H9 (cell line): ENCODE results near the gene ARL4C. TPM values are rescaled to one million over a fixed set of nuclear protein-coding genes. Genes with fewer than 3 reads are reported as not detected.

Experiments used
- DNase-seq: peaks from one replicate; pipeline ENCODE4 v3.0.0-alpha.2; 2017
- H2AFZ ChIP-seq: one replicate; pipeline ENCODE4 v1.6.1; 2013; ENCODE audit warnings: mild to moderate bottlenecking, low read length, control low read depth, moderate library complexity
- H2AK5ac ChIP-seq: 2 replicates; pipeline ENCODE4 v1.6.1; 2013; ENCODE audit warnings: low read length, control low read depth, mixed read lengths; ENCODE audit not compliant: insufficient read length
- H2BK120ac ChIP-seq: one replicate; pipeline ENCODE4 v1.6.1; 2013; ENCODE audit warnings: low read depth, mild to moderate bottlenecking, low read length, control low read depth, inconsistent platforms; ENCODE audit not compliant: poor library complexity, severe bottlenecking
- H2BK12ac ChIP-seq: 2 replicates; pipeline ENCODE4 v1.6.1; 2013; ENCODE audit warnings: low read length, control low read depth, mixed read lengths, low read depth; ENCODE audit not compliant: insufficient read length
- H2BK15ac ChIP-seq: 2 replicates; pipeline ENCODE4 v1.6.1; 2013; ENCODE audit warnings: low read depth, low read length, control low read depth
- H2BK20ac ChIP-seq: one replicate; pipeline ENCODE4 v1.6.1; 2013; ENCODE audit warnings: low read depth, mild to moderate bottlenecking, low read length, control low read depth, inconsistent platforms; ENCODE audit not compliant: poor library complexity, severe bottlenecking
- H2BK5ac ChIP-seq: 2 replicates; pipeline ENCODE4 v1.6.1; 2013; ENCODE audit warnings: low read length, control low read depth, mixed read lengths; ENCODE audit not compliant: insufficient read length
- H3K14ac ChIP-seq: 2 replicates; pipeline ENCODE4 v1.6.1; 2013; ENCODE audit warnings: low read length, control low read depth; ENCODE audit not compliant: insufficient read depth
- H3K18ac ChIP-seq: 2 replicates; pipeline ENCODE4 v1.6.1; 2013; ENCODE audit warnings: low read depth, mild to moderate bottlenecking, mixed read lengths, low read length, control low read depth; ENCODE audit not compliant: insufficient read length
- H3K23ac ChIP-seq: 2 replicates; pipeline ENCODE4 v1.6.1; 2013; ENCODE audit warnings: low read length, control low read depth, mixed read lengths, low read depth; ENCODE audit not compliant: insufficient read length
- H3K23me2 ChIP-seq: 2 replicates; pipeline ENCODE4 v1.6.1; 2013; ENCODE audit warnings: low read depth, mild to moderate bottlenecking, mixed read lengths, low read length, control low read depth; ENCODE audit not compliant: insufficient read length, poor library complexity, severe bottlenecking
- H3K27ac ChIP-seq: 2 replicates; pipeline ENCODE4 v1.5.1; 2013; ENCODE audit warnings: low read length, control low read depth, mixed read lengths, low read depth; ENCODE audit not compliant: insufficient read length
- H3K27me3 ChIP-seq: 2 replicates; pipeline ENCODE4 v1.6.1; 2013; ENCODE audit warnings: low read length, control low read depth, inconsistent platforms; ENCODE audit not compliant: insufficient read depth
- H3K4ac ChIP-seq: 2 replicates; pipeline ENCODE4 v1.6.1; 2013; ENCODE audit warnings: low read depth, mild to moderate bottlenecking, control low read depth, inconsistent platforms, low read length, moderate library complexity
- H3K4me1 ChIP-seq: 2 replicates; pipeline ENCODE4 v1.6.1; 2013; ENCODE audit warnings: low read length, control low read depth, inconsistent platforms; ENCODE audit not compliant: insufficient read depth
- H3K4me2 ChIP-seq: 2 replicates; pipeline ENCODE4 v1.6.1; 2013; ENCODE audit warnings: low read length, control low read depth, mixed read lengths; ENCODE audit not compliant: insufficient read length, insufficient read depth
- H3K56ac ChIP-seq: 2 replicates; pipeline ENCODE4 v1.6.1; 2013; ENCODE audit warnings: low read depth, mild to moderate bottlenecking, mixed read lengths, low read length, control low read depth; ENCODE audit not compliant: insufficient read length
- H3K79me1 ChIP-seq: 2 replicates; pipeline ENCODE4 v1.6.1; 2013; ENCODE audit warnings: low read depth, mild to moderate bottlenecking, moderate library complexity, low read length, control low read depth, inconsistent platforms; ENCODE audit not compliant: insufficient read depth, poor library complexity, severe bottlenecking
- H3K79me2 ChIP-seq: 2 replicates; pipeline ENCODE4 v1.6.1; 2013; ENCODE audit warnings: low read length, control low read depth, inconsistent platforms; ENCODE audit not compliant: insufficient read depth
- H3K9ac ChIP-seq: 2 replicates; pipeline ENCODE4 v1.6.1; 2013; ENCODE audit warnings: low read length, control low read depth, mixed read lengths; ENCODE audit not compliant: insufficient read length; ENCODE audit errors: extremely low read depth
- H3K9me3 ChIP-seq: one replicate; pipeline ENCODE4 v1.6.1; 2013; ENCODE audit warnings: low read depth, low read length, inconsistent platforms; ENCODE audit not compliant: control insufficient read depth
- H3T11ph ChIP-seq: one replicate; pipeline ENCODE4 v1.6.1; 2013; ENCODE audit warnings: mild to moderate bottlenecking, low read length, control low read depth, inconsistent platforms
- H4K20me1 ChIP-seq: one replicate; pipeline ENCODE4 v1.6.1; 2013; ENCODE audit not compliant: control insufficient read depth, insufficient read length, insufficient read depth
- H4K5ac ChIP-seq: 2 replicates; pipeline ENCODE4 v1.6.1; 2013; ENCODE audit warnings: low read depth, mild to moderate bottlenecking, mixed read lengths, low read length, control low read depth; ENCODE audit not compliant: insufficient read length
- H4K8ac ChIP-seq: replicated peaks from 2 replicates; pipeline ENCODE4 v1.6.1; 2013; ENCODE audit warnings: low read length, control low read depth, mixed read lengths, low read depth; ENCODE audit not compliant: insufficient read length
- H4K91ac ChIP-seq: 2 replicates; pipeline ENCODE4 v1.6.1; 2013; ENCODE audit warnings: low read depth, mild to moderate bottlenecking, moderate library complexity, mixed read lengths, low read length, control low read depth; ENCODE audit not compliant: insufficient read length
- H3K27ac Mint-ChIP-seq, 3 experiments: 2 replicates in 2 of 3; 3 replicates in 1 of 3; pipeline ENCODE4 v1.8.0; 2020 to 2021; ENCODE audit warnings: mixed read lengths in 3 of 3, mild to moderate bottlenecking in 1 of 3, moderate library complexity in 1 of 3
- H3K27me3 Mint-ChIP-seq: 2 replicates; pipeline ENCODE4 v1.8.0; 2021; ENCODE audit warnings: low read depth, mild to moderate bottlenecking, moderate library complexity, mixed read lengths
- H3K36me3 Mint-ChIP-seq, 3 experiments: 2 replicates in 2 of 3; 3 replicates in 1 of 3; pipeline ENCODE4 v1.8.0; 2020 to 2021; ENCODE audit warnings: low read depth in 3 of 3, mixed read lengths in 3 of 3; ENCODE audit not compliant: insufficient read depth in 1 of 3
- H3K4me1 Mint-ChIP-seq, 2 experiments: 2 replicates each; pipeline ENCODE4 v1.8.0; 2020; ENCODE audit warnings: mixed read lengths in 2 of 2
- H3K4me3 Mint-ChIP-seq, 2 experiments: 2 replicates in 1 of 2; 3 replicates in 1 of 2; pipeline ENCODE4 v1.8.0; 2020 to 2021; ENCODE audit warnings: mild to moderate bottlenecking in 2 of 2, mixed read lengths in 2 of 2, moderate library complexity in 1 of 2
- H3K9me3 Mint-ChIP-seq, 2 experiments: 2 replicates in 1 of 2; 3 replicates in 1 of 2; pipeline ENCODE4 v1.8.0; 2020; ENCODE audit warnings: mild to moderate bottlenecking in 2 of 2, mixed read lengths in 2 of 2, moderate library complexity in 1 of 2
- whole genome bisulfite sequencing: extraction: QIAGEN DNeasy Blood & Tissue Kit; methylation state at CpG from one replicate; pipeline ENCODE4 v1.1.7; 2013; ENCODE audit warnings: missing lambda C conversion rate, low lambda C conversion rate, mixed read lengths; ENCODE audit not compliant: insufficient read length; ENCODE audit errors: extremely low coverage; 5-methylcytosine and 5-hydroxymethylcytosine counted together
- total RNA-seq: library from RNA; stranded (reverse); gene quantifications from 2 replicates; pipeline ENCODE4 v1.2.1, GENCODE V29; 2021
- TF ChIP-seq, protein P1 (sequence below): fragments of 200-600 bp; sonication (generic); conservative IDR thresholded peaks from 3 replicates; pipeline ENCODE4 v1.8.0; 2021; ENCODE audit warnings: antibody characterized with exemption, mild to moderate bottlenecking

Gene ARL4C
- total RNA-seq, 1 experiment from 2014 or later: 12.0 TPM

DNA sequence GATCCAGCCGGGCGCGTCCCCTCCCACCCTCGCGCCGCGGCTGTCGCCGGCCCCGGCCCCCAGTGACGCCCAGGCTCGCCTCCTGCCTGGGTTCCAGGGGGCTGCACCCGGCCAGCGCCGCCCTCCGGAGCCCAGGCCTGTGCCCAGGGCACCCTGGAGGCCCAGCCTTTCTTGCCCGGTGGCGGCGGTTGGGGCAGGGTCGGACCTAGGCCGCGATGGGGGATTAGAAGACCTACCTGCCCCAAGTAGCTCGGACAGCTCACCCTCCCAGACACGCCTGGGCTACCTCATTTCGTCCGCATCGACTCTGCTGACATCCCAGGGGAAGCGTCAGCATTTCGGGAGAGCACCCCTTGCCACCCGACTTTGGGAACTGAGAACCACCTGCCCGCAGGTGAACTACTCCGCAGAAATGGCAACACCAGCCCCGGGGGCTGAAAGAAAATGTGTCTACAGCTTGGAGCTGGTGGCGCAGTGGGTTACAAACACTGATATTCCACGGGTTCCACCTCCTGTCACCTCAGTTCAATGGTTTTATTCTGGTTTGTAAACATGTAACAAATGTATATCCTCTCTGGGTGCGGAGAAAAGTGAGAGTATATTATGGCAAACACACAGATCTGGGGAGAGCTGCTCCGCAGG is 834 bp upstream of the ARL4C start:
- Histone ChIP-seq H3K79me1 (no peaks in the 10 kb centered on the region), H4K8ac (no peak overlapping the region), H2BK15ac (no peak overlapping the region), H3K56ac (no peak overlapping the region), H3K4me2 (peak overlapping the region; percentile 4), H2BK20ac (no peak overlapping the region), H3K9me3 (no peaks in the 10 kb centered on the region), H3K9ac (no peak overlapping the region), H3K23me2 (peaks cover 19% of the 10 kb centered on the region), H2BK120ac (no peak overlapping the region), H2AFZ (no peak overlapping the region), H4K5ac (no peak overlapping the region), H3K14ac (peak overlapping the region; percentile 86; the same call in 1 of the 2 replicates), H3K4me1 (peaks cover 2% of the 10 kb centered on the region; the same call in 1 of the 2 replicates), H3K23ac (no peak overlapping the region), H3K4ac (no peak overlapping the region), H2BK5ac (no peak overlapping the region), H3K27me3 (peaks cover 4% of the 10 kb centered on the region; the same call in 1 of the 2 replicates), H2BK12ac (no peak overlapping the region), H3K27ac (no peak overlapping the region), H4K91ac (no peak overlapping the region), H3K79me2 (no peaks in the 10 kb centered on the region), H2AK5ac (no peak overlapping the region), H3K18ac (peak overlapping the region; percentile 83), H3T11ph (no peak overlapping the region), H4K20me1 (peaks cover 2% of the 10 kb centered on the region)
- peak overlapping the region in 2 of 3 experiments; percentile 57 to 76; a peak in 2 of 7 replicates for H3K27ac Mint-ChIP-seq
- no peaks in the 10 kb centered on the region; a peak in 1 of 5 replicates for H3K9me3 Mint-ChIP-seq
- WGBS: no CpG with 5 or more reads among the region's 37 CpGs
- H3K4me3 Mint-ChIP-seq: peak overlapping the region; percentile 65 to 78
- peaks cover 39% of the 10 kb centered on the region in 2 experiments for H3K4me1 Mint-ChIP-seq
- no peaks in the 10 kb centered on the region; a peak in 2 of 7 replicates for H3K36me3 Mint-ChIP-seq
- peak; percentile 52 for DNase-seq
- TF ChIP-seq, protein P1, sequence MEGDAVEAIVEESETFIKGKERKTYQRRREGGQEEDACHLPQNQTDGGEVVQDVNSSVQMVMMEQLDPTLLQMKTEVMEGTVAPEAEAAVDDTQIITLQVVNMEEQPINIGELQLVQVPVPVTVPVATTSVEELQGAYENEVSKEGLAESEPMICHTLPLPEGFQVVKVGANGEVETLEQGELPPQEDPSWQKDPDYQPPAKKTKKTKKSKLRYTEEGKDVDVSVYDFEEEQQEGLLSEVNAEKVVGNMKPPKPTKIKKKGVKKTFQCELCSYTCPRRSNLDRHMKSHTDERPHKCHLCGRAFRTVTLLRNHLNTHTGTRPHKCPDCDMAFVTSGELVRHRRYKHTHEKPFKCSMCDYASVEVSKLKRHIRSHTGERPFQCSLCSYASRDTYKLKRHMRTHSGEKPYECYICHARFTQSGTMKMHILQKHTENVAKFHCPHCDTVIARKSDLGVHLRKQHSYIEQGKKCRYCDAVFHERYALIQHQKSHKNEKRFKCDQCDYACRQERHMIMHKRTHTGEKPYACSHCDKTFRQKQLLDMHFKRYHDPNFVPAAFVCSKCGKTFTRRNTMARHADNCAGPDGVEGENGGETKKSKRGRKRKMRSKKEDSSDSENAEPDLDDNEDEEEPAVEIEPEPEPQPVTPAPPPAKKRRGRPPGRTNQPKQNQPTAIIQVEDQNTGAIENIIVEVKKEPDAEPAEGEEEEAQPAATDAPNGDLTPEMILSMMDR: no peak
- H3K27me3 Mint-ChIP-seq: peaks cover 30% of the 10 kb centered on the region
